Osteoblast (primary cell): ENCODE results near the gene WWOX. TPM values are rescaled to one million over a fixed set of nuclear protein-coding genes. Genes with fewer than 3 reads are reported as not detected.

Source experiments
- DNase-seq: peaks from one replicate; pipeline ENCODE4 v3.0.0; 2011; ENCODE audit warnings: low spot score, mixed read lengths; ENCODE audit not compliant: insufficient read length; ENCODE audit errors: missing footprints
- H2AFZ ChIP-seq: 2 replicates; pipeline ENCODE4 v1.6.0; 2011; ENCODE audit warnings: mild to moderate bottlenecking, low read length
- H3K27ac ChIP-seq: 2 replicates; pipeline ENCODE4 v1.5.1; 2011; ENCODE audit warnings: mild to moderate bottlenecking, low read depth, low read length, moderate library complexity
- H3K27me3 ChIP-seq: 2 replicates; pipeline ENCODE4 v1.6.0; 2012; ENCODE audit warnings: mild to moderate bottlenecking, control low read depth, inconsistent platforms, low read length, moderate library complexity; ENCODE audit not compliant: insufficient read depth
- H3K36me3 ChIP-seq: 2 replicates; pipeline ENCODE4 v1.5.1; 2011; ENCODE audit warnings: mild to moderate bottlenecking, low read length, control low read depth, moderate library complexity; ENCODE audit not compliant: insufficient read depth
- H3K4me1 ChIP-seq: 2 replicates; pipeline ENCODE4 v1.5.1; 2011; ENCODE audit warnings: mild to moderate bottlenecking, low read length, control low read depth, moderate library complexity; ENCODE audit not compliant: insufficient read depth
- H3K4me2 ChIP-seq: 2 replicates; pipeline ENCODE4 v1.6.0; 2011; ENCODE audit warnings: mild to moderate bottlenecking, low read length; ENCODE audit not compliant: insufficient read depth
- H3K4me3 ChIP-seq: fragments of 200-600 bp; sonication (generic); 3 replicates; pipeline ENCODE4 v1.5.1; 2012; ENCODE audit warnings: mild to moderate bottlenecking, low read length, inconsistent platforms; ENCODE audit not compliant: insufficient read depth
- H3K79me2 ChIP-seq: 2 replicates; pipeline ENCODE4 v1.6.0; 2012; ENCODE audit warnings: mild to moderate bottlenecking, low read length, control low read depth, inconsistent platforms; ENCODE audit not compliant: insufficient read depth
- H3K9me3 ChIP-seq: 2 replicates; pipeline ENCODE4 v1.5.1; 2011; ENCODE audit warnings: low read depth, low read length, control low read depth
- H4K20me1 ChIP-seq: 2 replicates; pipeline ENCODE4 v1.6.0; 2012; ENCODE audit warnings: mild to moderate bottlenecking, low read length, control low read depth; ENCODE audit not compliant: insufficient read depth
- CTCF ChIP-seq: IDR thresholded peaks from 2 replicates; pipeline ENCODE4 v1.5.1; 2011; ENCODE audit warnings: mild to moderate bottlenecking, low read depth, low read length, moderate library complexity; ENCODE audit errors: extremely low read depth
- total RNA-seq: library from RNA; depleted of rRNA; stranded (reverse); fragments of >200 nt; gene quantifications from 2 replicates; pipeline ENCODE4 v1.2.3, GENCODE V29; 2012

Gene WWOX
- total RNA-seq, 1 donor: 23.9 TPM

- Histone ChIP-seq H3K36me3 (no peaks in the 10 kb centered on the region), H3K4me1 (no peaks in the 10 kb centered on the region)
- TF ChIP-seq CTCF: no peak
These were observed 181.7 kb downstream of the WWOX start for GRCh38 chr16:78281115-78281514.

GRCh38 chr16:78283548-78284251 lies 184.2 kb downstream of the WWOX start:
- no peaks in the 10 kb centered on the region for H3K27me3 ChIP-seq
- TF ChIP-seq CTCF: no peak

More at GRCh38 chr16:78281115-78281514, 181.7 kb downstream of the WWOX start:
- no peak overlapping the region for H3K4me2 ChIP-seq
- H3K9me3 ChIP-seq: no peaks in the 10 kb centered on the region
- no peak overlapping the region for H3K4me3 ChIP-seq
- no peaks in the 10 kb centered on the region for H4K20me1 ChIP-seq
- no peak overlapping the region for H3K27ac ChIP-seq
- H2AFZ ChIP-seq: no peak overlapping the region
- no peaks in the 10 kb centered on the region for H3K79me2 ChIP-seq
- no peak for DNase-seq
- no peaks in the 10 kb centered on the region for H3K27me3 ChIP-seq

GRCh38 chr16:78284326-78284725 lies 184.9 kb downstream of the WWOX start:
- no peaks in the 10 kb centered on the region for H4K20me1 ChIP-seq
- no peak for DNase-seq
- H3K36me3 ChIP-seq: no peaks in the 10 kb centered on the region
- H3K4me3 ChIP-seq: no peak overlapping the region
- no peaks in the 10 kb centered on the region for H3K4me1 ChIP-seq
- H3K27ac ChIP-seq: no peak overlapping the region
- H3K9me3 ChIP-seq: no peaks in the 10 kb centered on the region
- TF ChIP-seq CTCF: no peak
- no peaks in the 10 kb centered on the region for H3K79me2 ChIP-seq
- no peak overlapping the region for H3K4me2 ChIP-seq
- no peaks in the 10 kb centered on the region for H3K27me3 ChIP-seq
- H2AFZ ChIP-seq: no peak overlapping the region

More at GRCh38 chr16:78283548-78284251, 184.2 kb downstream of the WWOX start:
- no peak overlapping the region for H3K4me3 ChIP-seq
- no peaks in the 10 kb centered on the region for H3K79me2 ChIP-seq
- no peaks in the 10 kb centered on the region for H4K20me1 ChIP-seq
- no peaks in the 10 kb centered on the region for H3K36me3 ChIP-seq
- DNase-seq: no peak
- H3K4me2 ChIP-seq: no peak overlapping the region
- no peak overlapping the region for H3K27ac ChIP-seq
- no peaks in the 10 kb centered on the region for H3K4me1 ChIP-seq
- no peak overlapping the region for H2AFZ ChIP-seq
- H3K9me3 ChIP-seq: no peaks in the 10 kb centered on the region

- Histone ChIP-seq H3K79me2 (no peaks in the 10 kb centered on the region), H3K4me1 (no peaks in the 10 kb centered on the region), H3K36me3 (no peaks in the 10 kb centered on the region), H3K27ac (no peak overlapping the region), H3K27me3 (no peaks in the 10 kb centered on the region), H2AFZ (no peak overlapping the region), H4K20me1 (no peaks in the 10 kb centered on the region), H3K9me3 (no peaks in the 10 kb centered on the region), H3K4me3 (no peak overlapping the region), H3K4me2 (no peak overlapping the region)
- no peak for TF ChIP-seq CTCF
- no peak for DNase-seq
These were observed 185.5 kb downstream of the WWOX start for GRCh38 chr16:78284957-78285434.
